ENCODE results near the gene FSTL4. TPM values are rescaled to one million over a fixed set of nuclear protein-coding genes. Genes with fewer than 3 reads are reported as not detected.

FSTL4 gene
- total RNA-seq, 1 experiment from 2014 or later = 0.12 TPM

DNA sequence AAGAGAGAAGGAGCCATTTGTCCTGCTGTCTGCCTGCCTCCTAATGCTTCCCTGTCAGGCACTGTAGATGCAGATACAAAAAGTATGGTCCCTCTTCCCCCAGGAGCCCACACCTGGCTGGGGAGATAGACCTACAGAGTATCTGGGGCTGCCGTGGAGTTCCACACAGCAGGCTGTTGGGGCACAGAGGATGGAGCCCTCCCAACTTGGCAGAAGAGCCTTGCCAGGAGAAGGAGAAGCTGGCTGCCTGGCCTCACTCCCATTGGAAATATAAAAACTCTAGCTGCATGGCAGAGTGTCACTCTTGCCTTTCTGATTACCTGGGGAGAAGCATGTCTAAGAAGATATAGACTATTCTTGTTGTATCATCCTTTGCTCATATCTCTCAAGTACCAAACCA is 160.4 kb downstream of the FSTL4 start:
- intact Hi-C loops (cut with micrococcal nuclease) = no loop called here
- Mint-ChIP-seq H3K27me3 (ENCODE audit: insufficient read depth, unreplicated experiment) (no peaks in the 10 kb centered on the region), H3K4me3 (ENCODE audit: unreplicated experiment) (no peak overlapping the region), H3K27ac (ENCODE audit: low read depth, unreplicated experiment) (no peak overlapping the region), H3K36me3 (ENCODE audit: insufficient read depth, unreplicated experiment) (no peaks in the 10 kb centered on the region), H3K9me3 (ENCODE audit: unreplicated experiment) (no peaks in the 10 kb centered on the region), H3K4me1 (ENCODE audit: insufficient read depth, unreplicated experiment) (peaks cover 8% of the 10 kb centered on the region)
- no peak for DNase-seq (ENCODE audit: unreplicated experiment)
- ChIA-PET POLR2A (no interaction called here), CTCF (interaction anchor here (0.6 to 5.2 kb wide), 3 partner anchors 9 to 278 kb away, joined by 3 to 24 read pairs (median 12); no protein-coding TSS in a partner anchor)
- TF ChIP-seq, protein P1, sequence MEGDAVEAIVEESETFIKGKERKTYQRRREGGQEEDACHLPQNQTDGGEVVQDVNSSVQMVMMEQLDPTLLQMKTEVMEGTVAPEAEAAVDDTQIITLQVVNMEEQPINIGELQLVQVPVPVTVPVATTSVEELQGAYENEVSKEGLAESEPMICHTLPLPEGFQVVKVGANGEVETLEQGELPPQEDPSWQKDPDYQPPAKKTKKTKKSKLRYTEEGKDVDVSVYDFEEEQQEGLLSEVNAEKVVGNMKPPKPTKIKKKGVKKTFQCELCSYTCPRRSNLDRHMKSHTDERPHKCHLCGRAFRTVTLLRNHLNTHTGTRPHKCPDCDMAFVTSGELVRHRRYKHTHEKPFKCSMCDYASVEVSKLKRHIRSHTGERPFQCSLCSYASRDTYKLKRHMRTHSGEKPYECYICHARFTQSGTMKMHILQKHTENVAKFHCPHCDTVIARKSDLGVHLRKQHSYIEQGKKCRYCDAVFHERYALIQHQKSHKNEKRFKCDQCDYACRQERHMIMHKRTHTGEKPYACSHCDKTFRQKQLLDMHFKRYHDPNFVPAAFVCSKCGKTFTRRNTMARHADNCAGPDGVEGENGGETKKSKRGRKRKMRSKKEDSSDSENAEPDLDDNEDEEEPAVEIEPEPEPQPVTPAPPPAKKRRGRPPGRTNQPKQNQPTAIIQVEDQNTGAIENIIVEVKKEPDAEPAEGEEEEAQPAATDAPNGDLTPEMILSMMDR (IDR thresholded peaks at IDR 0.05; ENCODE audit: unreplicated experiment) = no peak
- no TSS peak for BruUV-seq (replicated peaks)

DNA sequence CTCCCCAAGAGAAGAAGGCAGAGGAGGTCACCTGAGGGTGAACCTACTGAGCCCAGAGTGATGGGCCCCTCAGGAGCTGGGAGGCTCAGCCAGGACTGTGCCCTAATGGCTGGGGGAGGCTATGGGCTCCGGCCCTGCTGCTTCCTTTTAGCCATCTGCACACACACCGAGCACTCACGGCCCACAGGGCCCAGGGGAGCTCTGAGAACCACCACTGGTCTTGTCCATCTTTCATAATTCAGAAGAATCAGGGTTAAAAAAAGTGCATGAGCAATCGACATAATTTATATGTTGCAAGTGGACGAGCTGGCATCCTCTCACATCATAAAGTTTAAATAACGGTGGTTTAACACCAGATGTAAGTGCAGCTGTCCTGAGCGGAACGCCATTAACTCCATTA is 162.1 kb downstream of the FSTL4 start:
- Mint-ChIP-seq H3K9me3 (ENCODE audit: unreplicated experiment) (no peaks in the 10 kb centered on the region), H3K27me3 (ENCODE audit: insufficient read depth, unreplicated experiment) (no peaks in the 10 kb centered on the region)

DNA sequence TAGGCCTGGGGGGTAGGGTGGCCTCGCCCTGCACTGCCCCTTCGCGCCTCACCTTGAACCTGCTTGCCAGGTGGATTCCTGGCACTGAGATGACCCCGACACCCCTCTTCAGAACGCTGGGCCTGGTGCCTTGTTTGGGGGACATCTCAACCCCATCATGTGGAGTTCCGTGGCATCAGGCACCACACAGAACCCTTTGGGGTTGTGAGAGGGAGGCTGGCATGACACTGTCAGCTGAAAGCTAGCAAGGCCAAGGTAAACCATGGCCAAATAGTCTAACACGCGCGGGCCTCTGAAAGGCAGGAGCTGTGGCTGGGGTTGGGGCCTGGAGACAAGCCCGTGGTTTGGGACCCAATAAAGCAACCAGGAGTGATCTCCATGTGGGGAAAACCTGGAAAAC is 163.2 kb downstream of the FSTL4 start:
- H3K27me3 Mint-ChIP-seq (ENCODE audit: insufficient read depth, unreplicated experiment) = no peaks in the 10 kb centered on the region
- POLR2A ChIA-PET = no interaction called here
- H3K4me3 Mint-ChIP-seq (ENCODE audit: unreplicated experiment) = no peak overlapping the region
- CTCF ChIA-PET = interaction anchor here (0.5 to 0.6 kb wide), 2 partner anchors 296 to 347 kb away, joined by 3 to 4 read pairs; no protein-coding TSS in a partner anchor
- intact Hi-C loops (cut with micrococcal nuclease) = no loop called here
- no peak for DNase-seq (ENCODE audit: unreplicated experiment)
- H3K36me3 Mint-ChIP-seq (ENCODE audit: insufficient read depth, unreplicated experiment) = no peaks in the 10 kb centered on the region
- TF ChIP-seq, protein P1 (IDR thresholded peaks at IDR 0.05; ENCODE audit: unreplicated experiment) = no peak
- H3K9me3 Mint-ChIP-seq (ENCODE audit: unreplicated experiment) = no peaks in the 10 kb centered on the region
- H3K27ac Mint-ChIP-seq (ENCODE audit: low read depth, unreplicated experiment) = no peak overlapping the region
- no peaks in the 10 kb centered on the region for H3K4me1 Mint-ChIP-seq (ENCODE audit: insufficient read depth, unreplicated experiment)
- BruUV-seq (replicated peaks) = no TSS peak

More for the DNA sequence above, 162.1 kb downstream of the FSTL4 start:
- CTCF ChIA-PET = interaction anchor here (0.6 to 5.2 kb wide), 4 partner anchors 10 to 898 kb away, joined by 3 to 24 read pairs (median 8); no protein-coding TSS in a partner anchor
- no peaks in the 10 kb centered on the region for H3K4me1 Mint-ChIP-seq (ENCODE audit: insufficient read depth, unreplicated experiment)
- intact Hi-C loops (cut with micrococcal nuclease) = no loop called here
- no TSS peak for BruUV-seq (replicated peaks)
- H3K4me3 Mint-ChIP-seq (ENCODE audit: unreplicated experiment) = no peak overlapping the region
- TF ChIP-seq, protein P1 (IDR thresholded peaks at IDR 0.05; ENCODE audit: unreplicated experiment) = no peak
- DNase-seq (ENCODE audit: unreplicated experiment) = no peak
- no peak overlapping the region for H3K27ac Mint-ChIP-seq (ENCODE audit: low read depth, unreplicated experiment)
- no peaks in the 10 kb centered on the region for H3K36me3 Mint-ChIP-seq (ENCODE audit: insufficient read depth, unreplicated experiment)
- POLR2A ChIA-PET = no interaction called here

DNA sequence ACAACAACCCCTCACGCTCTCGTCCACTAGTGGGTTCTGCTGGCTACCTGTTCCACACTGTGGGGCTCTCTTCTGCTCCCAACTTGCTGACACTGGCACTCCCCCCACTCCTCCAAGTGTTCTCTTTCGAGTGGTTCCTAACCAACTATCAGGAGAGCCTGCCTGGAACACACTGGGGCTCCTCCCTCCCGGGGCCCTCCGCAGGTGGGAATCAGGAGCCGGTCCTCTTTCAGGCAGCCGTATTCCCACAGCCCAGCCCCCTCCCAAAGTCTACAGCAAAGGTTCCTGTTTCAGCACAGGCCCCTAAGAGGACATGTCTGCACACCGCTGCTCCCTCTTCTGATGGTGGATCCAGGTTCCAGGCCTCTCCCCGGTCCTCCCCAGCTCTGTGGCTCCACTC is 165.9 kb downstream of the FSTL4 start:
- CTCF ChIA-PET = interaction anchor here (0.7 to 2.5 kb wide), 2 partner anchors 22 to 24 kb away, joined by 3 to 18 read pairs; no protein-coding TSS in a partner anchor

More for the DNA sequence above, 165.9 kb downstream of the FSTL4 start:
- POLR2A ChIA-PET = no interaction called here
- H3K27me3 Mint-ChIP-seq (ENCODE audit: insufficient read depth, unreplicated experiment) = no peaks in the 10 kb centered on the region
- TF ChIP-seq, protein P1 (IDR thresholded peaks at IDR 0.05; ENCODE audit: unreplicated experiment) = no peak
- no peaks in the 10 kb centered on the region for H3K9me3 Mint-ChIP-seq (ENCODE audit: unreplicated experiment)
- no peaks in the 10 kb centered on the region for H3K4me1 Mint-ChIP-seq (ENCODE audit: insufficient read depth, unreplicated experiment)
- H3K27ac Mint-ChIP-seq (ENCODE audit: low read depth, unreplicated experiment) = no peak overlapping the region
- DNase-seq (ENCODE audit: unreplicated experiment) = no peak
- no peak overlapping the region for H3K4me3 Mint-ChIP-seq (ENCODE audit: unreplicated experiment)
- H3K36me3 Mint-ChIP-seq (ENCODE audit: insufficient read depth, unreplicated experiment) = no peaks in the 10 kb centered on the region
- BruUV-seq (replicated peaks) = no TSS peak
- intact Hi-C loops (cut with micrococcal nuclease) = no loop called here
